Activated effector memory CD4-positive, alpha-beta T cell treated with anti-CD3 and anti-CD28 coated beads, Interleukin-2, amount 50 U/mL, for 16 hours (primary cell): ENCODE measurements around the gene FBXL22.
"Not testable (repeated sequence)": the region's sequence is repeated elsewhere in the genome, so short reads cannot be mapped to it uniquely, and the experiment has no call there.

Experiments used
- DNase-seq: peaks from one replicate; pipeline ENCODE4 v3.0.0-alpha.2; 2020

Gene FBXL22

GRCh38 chr15:63612300-63612699 is 15.1 kb downstream of the FBXL22 start:
- DNase-seq = no peak

- no peak for DNase-seq
These were observed 18.7 kb downstream of the FBXL22 start for GRCh38 chr15:63615935-63616334.

- not testable (repeated sequence) for DNase-seq
These were observed 20.0 kb downstream of the FBXL22 start for GRCh38 chr15:63617147-63617546.

- not testable (repeated sequence) for DNase-seq
These were observed 20.4 kb downstream of the FBXL22 start for GRCh38 chr15:63617627-63618026.

GRCh38 chr15:63620760-63621159 is 23.6 kb downstream of the FBXL22 start:
- DNase-seq = not testable (repeated sequence)

GRCh38 chr15:63623232-63623969 is 26.2 kb downstream of the FBXL22 start:
- no peak for DNase-seq

GRCh38 chr15:63626955-63627354 is 29.8 kb downstream of the FBXL22 start:
- DNase-seq = no peak

GRCh38 chr15:63628123-63628822 is 31.1 kb downstream of the FBXL22 start:
- DNase-seq = no peak

- no peak for DNase-seq
These were observed 33.0 kb downstream of the FBXL22 start for GRCh38 chr15:63630036-63630751.

- no peak for DNase-seq
These were observed 36.1 kb downstream of the FBXL22 start for GRCh38 chr15:63633312-63633711.

- no peak for DNase-seq
These were observed 37.0 kb downstream of the FBXL22 start for GRCh38 chr15:63634154-63634553.

- DNase-seq = no peak
These were observed 39.4 kb downstream of the FBXL22 start for GRCh38 chr15:63636518-63637061.

GRCh38 chr15:63638839-63639238 is 41.7 kb downstream of the FBXL22 start:
- DNase-seq = no peak

- DNase-seq = no peak
These were observed 43.0 kb downstream of the FBXL22 start for GRCh38 chr15:63640146-63640545.
